Activated CD8-positive, alpha-beta memory T cell treated with anti-CD3 and anti-CD28 coated beads for 1 hour (primary cell): ENCODE results near the gene SKAP2.

Source experiments
- DNase-seq, 2 donors: peaks; one replicate each; pipeline ENCODE4 v3.0.0-alpha.2; 2020; ENCODE audit warnings: low read depth in 1 of 2; ENCODE audit errors: extremely low read depth in 1 of 2

Gene SKAP2

DNA sequence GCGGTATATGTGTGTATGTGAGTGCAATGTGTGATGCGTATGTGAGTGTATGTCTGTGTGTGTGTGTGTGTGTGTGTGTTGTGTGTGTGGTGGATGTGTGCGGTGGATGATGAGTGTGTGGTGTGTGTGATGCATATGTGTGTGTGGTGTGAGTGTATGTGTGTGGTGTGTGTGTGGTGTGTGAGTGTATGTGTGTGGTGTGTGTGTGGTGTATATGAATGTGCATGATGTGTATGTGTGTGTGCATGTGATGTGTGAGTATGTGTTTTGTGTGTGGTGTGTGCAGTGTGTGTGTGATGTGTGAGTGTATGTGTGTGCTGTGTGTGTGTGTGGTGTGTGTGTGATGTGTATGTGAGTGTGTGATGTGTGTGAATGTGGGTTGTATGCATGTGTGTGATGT, 222.0 kb downstream of the SKAP2 start:
- DNase-seq, result no peak

DNA sequence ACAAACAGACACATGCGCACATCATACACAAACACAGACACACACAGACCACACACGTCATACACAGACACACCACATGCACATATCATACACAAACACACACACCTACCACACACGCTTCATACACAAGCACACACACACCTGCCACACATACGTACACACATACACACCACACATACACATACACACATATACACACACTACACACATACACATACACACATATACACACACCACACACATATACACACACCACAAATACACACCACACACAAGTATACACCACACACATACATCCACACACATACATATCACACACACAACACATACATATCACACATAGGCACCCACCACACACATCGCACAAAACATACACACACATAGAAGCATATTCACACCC, 224.7 kb downstream of the SKAP2 start:
- no peak for DNase-seq

GRCh38 chr7:26639111-26639510, 225.3 kb downstream of the SKAP2 start:
- DNase-seq, result no peak

DNA sequence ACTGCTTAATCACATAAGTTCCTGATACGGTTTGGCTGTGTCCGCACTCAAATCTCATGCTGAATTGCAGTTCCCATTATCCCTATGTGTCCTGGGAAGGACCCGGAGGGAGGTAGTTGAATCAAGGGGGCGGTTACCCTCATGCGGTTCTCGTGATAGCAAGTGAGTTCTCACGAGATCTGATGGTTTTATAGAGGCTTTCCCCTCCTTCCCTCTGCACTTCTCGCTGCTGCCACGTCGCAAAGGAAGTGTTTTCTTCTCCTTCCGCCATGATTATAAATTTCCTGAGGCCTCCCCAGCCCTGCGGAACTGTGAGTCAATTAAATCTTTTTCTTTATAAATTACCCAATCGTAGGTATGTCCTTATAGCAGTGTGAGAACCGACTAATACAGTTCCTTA, 226.2 kb downstream of the SKAP2 start:
- DNase-seq, result no peak

DNA sequence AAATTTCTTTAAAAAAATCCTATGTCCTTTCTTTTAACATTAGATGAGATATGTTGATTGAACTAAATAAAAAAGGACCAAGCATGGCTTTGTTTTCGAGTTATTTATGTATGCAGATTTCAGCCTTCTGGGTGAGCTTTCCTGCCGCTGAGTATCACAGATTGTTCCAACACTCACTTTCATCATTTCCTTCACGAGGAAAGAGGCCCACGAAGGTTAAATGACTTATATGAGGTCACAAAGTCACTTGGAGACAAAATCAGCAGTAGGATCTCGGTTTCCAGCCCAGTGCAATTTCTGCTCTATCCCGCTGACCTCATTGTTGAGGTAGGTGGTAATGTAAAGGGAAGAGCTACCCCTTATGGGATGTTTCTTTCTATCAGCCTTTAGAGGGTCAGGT, 226.8 kb downstream of the SKAP2 start:
- no peak for DNase-seq

DNA sequence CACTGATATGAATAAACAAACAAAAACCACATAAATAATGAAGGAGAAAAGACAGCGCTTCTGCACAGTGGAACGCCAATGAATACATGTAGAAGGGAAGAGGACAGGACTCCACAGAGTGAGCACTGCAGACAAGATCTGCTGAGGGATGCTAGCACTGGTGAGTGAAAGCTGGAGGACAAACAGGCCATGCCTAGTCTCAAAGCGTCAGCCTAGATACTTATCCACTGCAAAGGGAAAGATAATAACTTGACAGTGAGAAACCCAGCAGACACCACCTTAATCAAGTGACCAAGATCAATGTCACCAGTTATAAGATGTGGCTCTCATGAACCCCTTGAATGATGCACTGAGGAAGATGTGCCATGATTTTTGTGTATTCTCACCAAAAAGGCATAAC, 227.6 kb downstream of the SKAP2 start:
- DNase-seq, result no peak

DNA sequence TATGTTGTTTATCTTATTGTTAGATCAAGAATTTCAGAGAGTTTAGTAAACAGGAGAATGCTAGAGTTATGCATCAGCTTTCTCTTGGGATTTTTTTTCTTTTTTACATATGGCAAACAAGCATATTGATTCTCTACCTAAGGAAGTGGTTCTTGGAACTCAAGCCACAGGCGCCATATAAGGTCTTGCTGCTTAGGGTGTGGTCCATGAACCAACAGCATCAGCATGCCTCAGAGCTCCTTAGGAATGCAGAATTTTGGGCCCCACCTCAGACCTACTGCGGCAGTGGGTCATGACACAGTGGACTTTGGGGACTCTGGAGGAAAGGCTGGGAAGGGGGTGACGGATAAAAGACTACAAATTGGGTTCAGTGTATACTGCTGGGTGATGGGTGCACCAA, 230.8 kb downstream of the SKAP2 start:
- DNase-seq, result no peak

DNA sequence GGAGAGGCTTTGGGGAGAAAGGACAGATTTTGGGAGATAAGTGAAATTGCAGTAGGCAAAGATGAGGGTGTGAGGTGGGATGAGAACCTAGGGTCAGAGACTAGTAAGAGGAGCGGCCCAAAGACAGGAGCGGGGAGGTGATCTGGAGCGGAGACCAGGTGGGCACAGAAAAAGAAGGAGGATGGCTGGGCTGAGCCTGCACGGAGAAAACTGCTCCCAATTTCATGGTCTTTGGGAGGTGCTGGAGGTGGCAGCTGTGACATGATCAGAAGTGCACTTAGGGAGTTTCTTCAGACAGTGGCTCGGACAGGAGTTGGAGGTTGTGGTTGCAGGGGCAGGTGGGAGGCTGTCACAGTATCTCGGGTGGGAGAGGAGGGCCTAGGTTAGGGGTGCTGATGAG, 232.8 kb downstream of the SKAP2 start:
- no peak for DNase-seq

GRCh38 chr7:26630941-26631580, 233.3 kb downstream of the SKAP2 start:
- DNase-seq, result no peak

DNA sequence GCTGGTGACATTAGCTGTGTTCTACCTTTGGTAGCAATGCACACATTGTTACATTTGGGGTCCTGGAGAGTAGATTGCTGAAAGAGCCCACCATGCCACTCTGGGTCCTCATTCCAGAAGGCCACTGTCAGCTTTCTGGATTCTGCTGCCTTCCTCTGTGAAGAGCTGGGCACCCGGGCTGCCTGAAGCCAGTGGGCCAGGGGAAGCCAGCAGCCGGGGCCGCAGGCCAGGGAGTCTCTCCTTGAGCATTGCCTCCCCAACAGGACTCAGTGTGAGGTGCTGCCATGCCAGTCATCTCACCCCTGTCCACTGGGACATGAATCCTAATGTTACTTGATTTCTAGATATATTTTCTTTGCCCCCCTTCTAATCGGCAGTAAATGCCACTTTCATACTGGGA, 234.0 kb downstream of the SKAP2 start:
- no peak for DNase-seq

GRCh38 chr7:26629696-26630095, 234.7 kb downstream of the SKAP2 start:
- DNase-seq, result no peak

DNA sequence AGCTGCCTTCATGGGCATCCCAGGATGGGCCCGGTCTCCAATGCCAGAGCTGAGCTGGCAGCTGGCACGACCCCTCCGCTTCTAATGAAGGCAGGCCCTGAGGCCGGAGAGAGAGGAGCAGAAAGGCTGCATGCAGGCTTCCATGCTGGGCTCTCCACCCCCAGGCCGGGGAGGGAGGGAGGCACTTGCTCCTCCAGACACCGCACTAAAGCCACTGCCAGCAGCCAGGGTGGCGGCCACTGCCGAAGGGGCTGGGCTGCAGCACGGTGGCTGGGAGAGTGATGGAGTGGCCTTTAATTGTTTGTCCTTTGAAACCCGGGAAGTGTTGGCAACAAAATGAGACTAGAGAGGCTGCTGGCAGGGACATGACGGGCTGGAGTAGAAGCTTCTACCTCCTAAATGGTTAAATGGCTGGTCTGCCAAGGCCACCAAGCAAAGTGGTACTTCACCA, 236.5 kb downstream of the SKAP2 start:
- DNase-seq, result no peak

GRCh38 chr7:26627221-26627620, 237.2 kb downstream of the SKAP2 start:
- no peak for DNase-seq

GRCh38 chr7:26626687-26627086, 237.7 kb downstream of the SKAP2 start:
- no peak for DNase-seq

GRCh38 chr7:26626156-26626555, 238.2 kb downstream of the SKAP2 start:
- no peak for DNase-seq

GRCh38 chr7:26625286-26625685, 239.1 kb downstream of the SKAP2 start:
- no peak for DNase-seq

DNA sequence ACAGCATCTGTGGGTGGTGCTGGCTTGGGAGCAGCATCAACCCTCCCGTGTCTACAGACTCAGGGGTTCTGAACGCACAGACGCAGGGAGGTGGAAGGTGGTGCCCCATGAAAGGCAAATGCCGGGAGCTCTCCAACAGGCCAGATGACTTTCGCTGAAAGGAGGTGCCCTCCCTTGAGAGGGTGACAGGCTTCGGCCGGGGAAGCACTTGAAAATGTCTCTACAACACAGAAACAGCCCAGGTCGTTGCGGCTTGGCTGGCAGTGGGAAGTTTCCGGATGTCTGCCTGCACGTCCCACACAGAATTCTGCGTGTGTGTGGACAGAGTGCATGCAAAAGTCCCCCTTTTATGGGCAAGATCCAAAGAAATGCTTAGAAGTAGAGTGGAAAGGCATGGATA, 239.6 kb downstream of the SKAP2 start:
- DNase-seq, result no peak

GRCh38 chr7:26624431-26624830, 240.0 kb downstream of the SKAP2 start:
- no peak for DNase-seq

GRCh38 chr7:26620352-26620751, 244.0 kb downstream of the SKAP2 start:
- no peak for DNase-seq

- DNase-seq, result no peak
Measured at GRCh38 chr7:26619348-26619984, 244.9 kb downstream of the SKAP2 start.

DNA sequence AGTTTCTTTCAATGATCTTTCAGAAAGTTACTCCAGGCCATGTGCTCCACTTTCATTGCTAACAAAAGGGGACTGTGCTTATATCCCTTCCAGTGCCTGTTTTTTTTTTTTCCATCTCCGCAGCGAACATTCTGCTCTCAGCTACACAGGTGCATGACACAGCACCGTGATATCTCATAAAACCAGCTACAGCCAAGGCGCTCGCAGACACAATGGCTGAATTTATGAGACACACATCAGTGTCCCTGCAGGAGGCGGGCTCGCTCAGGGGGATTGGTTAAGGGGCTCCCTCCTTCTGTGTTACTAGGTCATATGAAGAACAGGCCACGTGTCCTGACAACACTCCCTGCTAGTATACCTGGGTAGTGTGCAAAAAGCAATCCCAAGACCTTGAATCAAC, 245.5 kb downstream of the SKAP2 start:
- DNase-seq, result no peak

DNA sequence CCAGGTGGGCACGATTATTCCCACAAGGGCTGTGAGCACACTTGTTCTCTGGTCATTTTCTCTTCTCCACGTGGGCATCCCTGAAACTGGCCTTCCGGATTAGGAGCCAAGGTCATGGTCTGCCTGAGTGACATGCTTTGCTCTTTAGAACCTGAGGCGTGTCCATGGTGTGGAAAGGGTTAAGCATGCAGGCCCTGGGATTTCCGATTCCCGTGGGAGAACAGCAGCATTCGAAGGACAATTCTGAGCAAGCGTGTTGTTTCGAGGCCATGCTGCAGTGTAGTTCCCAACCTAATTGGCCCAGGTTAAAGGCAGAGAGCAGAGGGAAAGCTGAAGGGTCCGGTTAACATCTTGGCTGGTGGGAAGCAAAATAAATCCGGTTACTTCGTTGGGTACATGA, 245.9 kb downstream of the SKAP2 start:
- DNase-seq, result no peak
